ENCODE data around the gene ATP8A1.

Gene ATP8A1

DNA sequence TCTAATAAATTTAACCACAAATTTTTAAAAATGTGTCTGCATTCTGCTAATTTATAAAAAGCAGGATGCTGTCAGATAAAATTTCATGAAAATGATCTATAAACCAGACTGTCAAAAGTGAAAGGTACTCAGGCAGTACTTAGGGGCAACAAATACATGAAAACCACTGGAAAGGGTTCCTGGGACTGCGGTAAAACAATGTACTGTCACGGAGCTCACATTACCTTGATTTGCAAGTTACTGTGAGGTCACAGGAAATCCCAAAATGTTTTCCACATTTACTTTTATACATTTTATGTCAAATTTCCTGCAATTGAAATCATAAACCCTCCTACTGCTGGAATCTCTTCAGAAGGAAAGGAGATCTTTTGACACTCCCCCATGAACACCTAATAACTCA lies 214.3 kb downstream of the ATP8A1 start:
- Mint-ChIP-seq H3K4me3 (no peak overlapping the region), H3K27me3 (no peaks in the 10 kb centered on the region), H3K27ac (no peak overlapping the region), H3K9me3 (no peaks in the 10 kb centered on the region), H3K4me1 (ENCODE audit: low read depth) (no peaks in the 10 kb centered on the region), H3K36me3 (ENCODE audit: low read depth) (peaks cover 36% of the 10 kb centered on the region)

- H3K9me3 Mint-ChIP-seq, result no peaks in the 10 kb centered on the region
- H3K27ac Mint-ChIP-seq, result no peak overlapping the region
- H3K27me3 Mint-ChIP-seq, result no peaks in the 10 kb centered on the region
- no peak overlapping the region for H3K4me3 Mint-ChIP-seq
- no peaks in the 10 kb centered on the region for H3K4me1 Mint-ChIP-seq (ENCODE audit: low read depth)
- H3K36me3 Mint-ChIP-seq (ENCODE audit: low read depth), result peaks cover 55% of the 10 kb centered on the region
These were observed 216.8 kb downstream of the ATP8A1 start for GRCh38 chr4:42440083-42440482.

DNA sequence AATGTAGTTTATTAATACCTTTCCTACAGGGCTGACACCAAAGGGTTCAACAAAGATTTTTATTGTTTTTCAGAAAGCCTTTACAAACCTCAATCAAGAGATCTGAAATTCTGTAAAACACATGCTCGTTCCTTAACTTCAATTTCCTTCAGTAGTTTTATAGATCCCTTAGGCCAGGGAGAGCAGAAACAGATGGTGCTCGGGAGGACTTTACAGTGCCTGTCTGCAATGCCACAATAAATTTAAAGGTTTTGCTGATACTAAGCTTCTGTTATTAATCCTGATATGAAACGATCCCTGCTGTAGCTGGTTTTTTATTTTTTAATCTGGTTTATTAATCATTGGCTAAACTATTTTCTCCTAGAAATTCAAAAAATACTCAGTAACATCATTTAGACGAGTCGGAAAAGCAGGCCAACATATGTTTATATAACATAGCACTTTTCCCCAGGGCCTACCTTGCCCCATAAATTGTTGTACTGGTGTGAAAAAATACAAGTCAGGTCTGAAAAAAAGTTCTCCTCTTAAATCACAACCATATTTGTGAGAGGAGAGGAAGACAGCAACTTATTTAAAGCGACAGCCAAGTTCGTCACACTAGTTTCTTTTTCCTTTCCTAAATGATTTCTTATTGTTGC lies 219.9 kb downstream of the ATP8A1 start:
- H3K9me3 Mint-ChIP-seq, result no peaks in the 10 kb centered on the region
- peaks cover 53% of the 10 kb centered on the region for H3K36me3 Mint-ChIP-seq (ENCODE audit: low read depth)
- no peaks in the 10 kb centered on the region for H3K27me3 Mint-ChIP-seq
- H3K4me1 Mint-ChIP-seq (ENCODE audit: low read depth), result no peaks in the 10 kb centered on the region
- H3K4me3 Mint-ChIP-seq, result no peak overlapping the region
- no peak overlapping the region for H3K27ac Mint-ChIP-seq

DNA sequence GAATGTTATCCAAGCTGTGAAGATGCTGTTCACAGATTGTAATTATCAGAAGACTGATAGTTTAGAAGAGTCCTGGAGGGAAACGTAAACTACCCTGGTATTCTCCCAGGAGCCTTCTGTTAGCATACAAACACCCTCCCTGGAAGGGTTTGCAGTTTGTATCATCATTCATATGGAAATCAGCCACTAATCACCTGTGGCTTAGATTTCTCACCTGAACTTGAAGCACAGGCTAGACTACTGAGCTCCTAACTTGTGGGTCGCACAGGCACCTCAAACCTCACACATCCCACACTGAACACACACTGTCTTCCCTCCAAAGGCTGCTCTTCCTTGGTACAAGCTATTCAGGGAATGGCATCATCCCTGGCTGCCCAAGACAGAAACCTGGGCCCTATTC lies 228.9 kb downstream of the ATP8A1 start:
- no peaks in the 10 kb centered on the region for H3K9me3 Mint-ChIP-seq
- no peak overlapping the region for H3K4me3 Mint-ChIP-seq
- H3K4me1 Mint-ChIP-seq (ENCODE audit: low read depth), result no peaks in the 10 kb centered on the region
- H3K36me3 Mint-ChIP-seq (ENCODE audit: low read depth), result peaks cover 37% of the 10 kb centered on the region
- H3K27ac Mint-ChIP-seq, result no peak overlapping the region
- no peaks in the 10 kb centered on the region for H3K27me3 Mint-ChIP-seq

DNA sequence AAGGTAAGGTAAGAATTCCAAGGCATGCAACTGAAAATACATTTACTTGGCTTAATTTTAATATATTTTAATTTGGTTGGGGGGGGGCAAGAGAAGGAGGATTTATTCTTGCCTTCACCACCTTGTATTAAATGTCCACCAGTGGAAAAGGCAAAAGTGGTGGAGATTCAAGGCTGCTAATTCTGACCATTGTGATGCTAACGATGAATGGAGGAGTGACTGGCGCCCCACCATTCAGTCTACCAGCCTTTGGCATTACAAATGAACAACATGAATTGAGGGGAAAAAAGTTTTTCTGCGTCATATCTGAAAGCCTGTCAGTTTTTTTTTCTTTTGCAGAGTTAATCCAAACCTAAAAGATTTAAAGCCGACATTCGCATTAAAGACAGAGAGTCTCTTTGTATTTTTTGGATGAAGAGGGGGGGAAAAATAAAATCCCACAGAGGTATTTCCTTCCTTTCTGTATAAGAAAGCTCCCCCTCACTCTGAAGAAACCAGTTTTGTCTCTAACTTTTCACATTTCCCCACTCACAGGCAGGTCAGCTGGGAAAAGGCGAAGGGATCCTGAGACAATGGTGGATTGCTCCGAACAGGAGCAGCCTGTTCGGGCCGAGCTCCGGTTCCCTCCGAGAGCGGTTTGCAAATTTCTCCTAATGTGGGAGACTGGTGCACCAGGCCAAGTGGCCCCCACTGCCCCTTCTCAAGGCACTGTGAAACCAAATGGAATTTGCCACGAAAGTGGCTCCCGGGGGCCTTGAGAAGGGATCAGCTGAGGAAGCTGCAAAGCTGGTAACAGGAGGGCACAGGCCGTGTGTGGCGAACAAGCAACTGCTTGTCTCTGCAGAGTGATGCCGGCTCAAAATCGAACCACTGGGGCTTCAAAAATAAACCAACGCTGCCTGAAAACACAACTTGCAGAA lies 231.5 kb downstream of the ATP8A1 start:
- Mint-ChIP-seq H3K27me3 (no peaks in the 10 kb centered on the region), H3K36me3 (ENCODE audit: low read depth) (peaks cover 45% of the 10 kb centered on the region), H3K9me3 (no peaks in the 10 kb centered on the region), H3K4me3 (no peak overlapping the region), H3K4me1 (ENCODE audit: low read depth) (no peaks in the 10 kb centered on the region), H3K27ac (no peak overlapping the region)

DNA sequence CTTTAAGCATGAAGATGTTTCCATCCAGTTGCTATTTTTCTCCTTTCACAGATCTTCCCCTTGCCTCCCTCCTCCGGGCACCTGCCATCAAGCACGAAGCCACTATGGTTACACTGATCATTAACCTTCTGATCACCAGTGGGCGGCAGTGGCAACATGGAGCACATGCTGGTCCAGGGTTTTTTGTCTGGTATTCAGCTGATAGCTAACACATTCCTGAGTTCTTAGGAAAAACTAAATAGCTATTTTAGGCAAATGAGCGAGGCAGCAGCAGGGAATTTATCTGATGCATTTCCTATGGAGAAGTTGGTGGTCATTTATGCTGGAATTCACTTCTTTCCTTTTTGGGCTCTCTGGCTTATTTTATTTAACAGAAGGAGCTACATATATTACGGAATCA lies 236.8 kb downstream of the ATP8A1 start:
- peaks cover 63% of the 10 kb centered on the region for H3K36me3 Mint-ChIP-seq (ENCODE audit: low read depth)

GRCh38 chr4:42417550-42417949 lies 239.4 kb downstream of the ATP8A1 start:
- peaks cover 73% of the 10 kb centered on the region for H3K36me3 Mint-ChIP-seq (ENCODE audit: low read depth)
- H3K9me3 Mint-ChIP-seq, result no peaks in the 10 kb centered on the region
- H3K27me3 Mint-ChIP-seq, result no peaks in the 10 kb centered on the region
- H3K4me3 Mint-ChIP-seq, result no peak overlapping the region
- no peak overlapping the region for H3K27ac Mint-ChIP-seq
- H3K4me1 Mint-ChIP-seq (ENCODE audit: low read depth), result no peaks in the 10 kb centered on the region

More for the DNA sequence above, 236.8 kb downstream of the ATP8A1 start:
- no peaks in the 10 kb centered on the region for H3K4me1 Mint-ChIP-seq (ENCODE audit: low read depth)
- H3K27me3 Mint-ChIP-seq, result no peaks in the 10 kb centered on the region
- H3K9me3 Mint-ChIP-seq, result no peaks in the 10 kb centered on the region
- no peak overlapping the region for H3K27ac Mint-ChIP-seq
- H3K4me3 Mint-ChIP-seq, result no peak overlapping the region

GRCh38 chr4:42416017-42416416 lies 240.9 kb downstream of the ATP8A1 start:
- Mint-ChIP-seq H3K9me3 (no peaks in the 10 kb centered on the region), H3K4me3 (no peak overlapping the region), H3K4me1 (ENCODE audit: low read depth) (no peaks in the 10 kb centered on the region), H3K27me3 (no peaks in the 10 kb centered on the region), H3K27ac (no peak overlapping the region), H3K36me3 (ENCODE audit: low read depth) (peaks cover 74% of the 10 kb centered on the region)

DNA sequence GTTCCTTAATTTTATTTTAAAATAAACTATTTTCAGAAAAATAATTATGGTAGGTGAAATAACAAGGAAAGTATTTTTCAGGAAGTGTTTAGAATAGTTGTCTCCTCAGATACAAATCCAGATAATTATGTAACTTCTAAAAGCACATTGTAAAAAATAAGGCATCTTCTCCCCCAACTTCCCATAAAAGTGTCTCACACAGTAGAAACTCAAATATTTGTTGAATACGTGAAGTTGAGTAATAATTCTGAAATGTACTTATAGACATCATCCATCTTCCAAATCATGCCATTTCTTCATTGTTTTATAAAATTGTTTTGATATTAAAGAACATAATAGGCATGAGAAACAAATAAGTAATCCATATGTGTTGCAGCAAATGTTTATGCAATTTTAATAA lies 241.6 kb downstream of the ATP8A1 start:
- no peak overlapping the region for H3K27ac Mint-ChIP-seq

DNA sequence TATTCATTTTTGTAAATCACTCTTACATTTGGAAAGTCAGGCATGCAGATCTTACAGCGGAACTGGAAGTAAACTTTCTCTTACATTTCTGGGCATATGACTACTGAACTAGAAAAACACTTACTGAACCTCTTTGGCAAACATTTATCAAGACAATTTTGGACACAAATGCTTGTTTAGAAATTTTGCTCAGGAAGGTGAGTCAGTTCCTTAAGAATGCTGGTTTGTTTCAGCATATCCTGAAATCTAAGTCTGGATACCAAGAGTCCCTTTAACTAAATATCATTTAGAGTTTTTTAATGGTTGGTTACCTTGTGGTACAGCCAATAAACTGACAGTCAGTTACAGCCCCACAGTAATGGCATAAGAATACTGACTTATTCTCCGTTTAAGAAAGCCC lies 244.7 kb downstream of the ATP8A1 start:
- H3K27ac Mint-ChIP-seq, result peak overlapping the region; percentile 19
- no peaks in the 10 kb centered on the region for H3K9me3 Mint-ChIP-seq
- H3K4me1 Mint-ChIP-seq (ENCODE audit: low read depth), result no peaks in the 10 kb centered on the region
- no peak overlapping the region for H3K4me3 Mint-ChIP-seq
- peaks cover 50% of the 10 kb centered on the region for H3K36me3 Mint-ChIP-seq (ENCODE audit: low read depth)
- no peaks in the 10 kb centered on the region for H3K27me3 Mint-ChIP-seq

More for the DNA sequence above, 241.6 kb downstream of the ATP8A1 start:
- H3K36me3 Mint-ChIP-seq (ENCODE audit: low read depth), result peaks cover 71% of the 10 kb centered on the region
- H3K4me3 Mint-ChIP-seq, result no peak overlapping the region
- H3K27me3 Mint-ChIP-seq, result no peaks in the 10 kb centered on the region
- no peaks in the 10 kb centered on the region for H3K9me3 Mint-ChIP-seq
- H3K4me1 Mint-ChIP-seq (ENCODE audit: low read depth), result no peaks in the 10 kb centered on the region

GRCh38 chr4:42411803-42412202 lies 245.1 kb downstream of the ATP8A1 start:
- no peak overlapping the region for H3K4me3 Mint-ChIP-seq
- peak overlapping the region; percentile 19 for H3K27ac Mint-ChIP-seq
- no peaks in the 10 kb centered on the region for H3K9me3 Mint-ChIP-seq
- H3K36me3 Mint-ChIP-seq (ENCODE audit: low read depth), result peaks cover 48% of the 10 kb centered on the region
- no peaks in the 10 kb centered on the region for H3K27me3 Mint-ChIP-seq
- no peaks in the 10 kb centered on the region for H3K4me1 Mint-ChIP-seq (ENCODE audit: low read depth)

GRCh38 chr4:42410446-42410845 lies 246.5 kb downstream of the ATP8A1 start:
- no peak overlapping the region for H3K4me3 Mint-ChIP-seq
- no peaks in the 10 kb centered on the region for H3K9me3 Mint-ChIP-seq
- no peaks in the 10 kb centered on the region for H3K4me1 Mint-ChIP-seq (ENCODE audit: low read depth)
- H3K27me3 Mint-ChIP-seq, result no peaks in the 10 kb centered on the region
- no peak overlapping the region for H3K27ac Mint-ChIP-seq
- H3K36me3 Mint-ChIP-seq (ENCODE audit: low read depth), result peaks cover 49% of the 10 kb centered on the region

DNA sequence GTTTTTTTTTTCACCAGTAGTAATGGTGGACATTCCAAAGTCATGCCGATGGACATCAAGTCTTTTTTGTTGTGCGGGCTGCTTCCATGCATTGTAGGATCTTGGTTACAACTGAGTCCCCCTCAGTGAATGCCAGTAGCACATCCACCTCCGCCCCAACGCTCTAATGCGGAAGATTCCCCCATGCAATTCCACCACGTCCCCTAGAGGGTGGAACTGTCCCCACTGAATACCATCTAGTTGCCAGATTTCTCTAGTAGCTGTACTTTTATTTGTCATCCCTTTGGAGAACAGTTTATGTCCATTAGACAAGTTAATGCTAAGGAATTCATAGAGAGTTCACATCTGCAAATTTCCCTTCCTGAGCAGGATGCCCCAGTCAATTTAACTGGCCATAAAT lies 252.9 kb downstream of the ATP8A1 start:
- H3K9me3 Mint-ChIP-seq, result no peaks in the 10 kb centered on the region
- H3K27me3 Mint-ChIP-seq, result peaks cover 31% of the 10 kb centered on the region
- H3K4me3 Mint-ChIP-seq, result no peak overlapping the region
- peaks cover 10% of the 10 kb centered on the region for H3K36me3 Mint-ChIP-seq (ENCODE audit: low read depth)
- H3K4me1 Mint-ChIP-seq (ENCODE audit: low read depth), result peaks cover 10% of the 10 kb centered on the region
- no peak overlapping the region for H3K27ac Mint-ChIP-seq

GRCh38 chr4:42401171-42401570 lies 255.7 kb downstream of the ATP8A1 start:
- no peak overlapping the region for H3K4me3 Mint-ChIP-seq
- peaks cover 8% of the 10 kb centered on the region for H3K36me3 Mint-ChIP-seq (ENCODE audit: low read depth)
- H3K27ac Mint-ChIP-seq, result no peak overlapping the region
- H3K9me3 Mint-ChIP-seq, result no peaks in the 10 kb centered on the region
- peaks cover 54% of the 10 kb centered on the region for H3K27me3 Mint-ChIP-seq
- peaks cover 33% of the 10 kb centered on the region for H3K4me1 Mint-ChIP-seq (ENCODE audit: low read depth)

DNA sequence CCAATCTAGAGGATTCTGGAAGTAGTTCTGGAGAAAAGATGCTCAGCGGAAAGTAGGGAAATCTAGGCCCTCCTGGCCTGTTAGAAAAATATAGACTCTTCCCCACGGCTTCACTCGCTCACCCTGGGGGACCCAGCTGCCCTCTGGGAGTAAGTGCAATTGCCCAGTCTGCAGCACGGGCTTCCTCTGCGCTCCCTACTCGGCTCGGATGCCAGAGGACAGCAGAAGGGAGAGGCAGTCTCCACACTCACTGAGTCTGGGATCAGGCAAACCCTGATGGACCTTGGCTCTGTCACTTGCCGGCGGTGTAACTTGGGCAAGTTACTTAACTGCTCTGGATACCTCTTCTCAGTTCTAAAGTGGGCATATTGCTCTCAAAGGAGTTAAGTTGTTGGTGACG lies 257.5 kb downstream of the ATP8A1 start:
- Mint-ChIP-seq H3K4me3 (no peak overlapping the region), H3K36me3 (ENCODE audit: low read depth) (no peaks in the 10 kb centered on the region), H3K27ac (no peak overlapping the region), H3K9me3 (no peaks in the 10 kb centered on the region), H3K4me1 (ENCODE audit: low read depth) (peaks cover 33% of the 10 kb centered on the region), H3K27me3 (peaks cover 70% of the 10 kb centered on the region)

All from stimulated activated naive CD8-positive, alpha-beta T cell treated with anti-CD3 and anti-CD28 coated beads, Interleukin-15, Interleukin-2, amounts not matched to agents 100 ng/mL and 50 ng/mL, for 24 hours (primary cell).